ENCODE results near the gene NBPF9.
"Not testable (repeated sequence)": the region's sequence is repeated elsewhere in the genome, so short reads cannot be mapped to it uniquely, and the experiment has no call there.

NBPF9 gene

DNA sequence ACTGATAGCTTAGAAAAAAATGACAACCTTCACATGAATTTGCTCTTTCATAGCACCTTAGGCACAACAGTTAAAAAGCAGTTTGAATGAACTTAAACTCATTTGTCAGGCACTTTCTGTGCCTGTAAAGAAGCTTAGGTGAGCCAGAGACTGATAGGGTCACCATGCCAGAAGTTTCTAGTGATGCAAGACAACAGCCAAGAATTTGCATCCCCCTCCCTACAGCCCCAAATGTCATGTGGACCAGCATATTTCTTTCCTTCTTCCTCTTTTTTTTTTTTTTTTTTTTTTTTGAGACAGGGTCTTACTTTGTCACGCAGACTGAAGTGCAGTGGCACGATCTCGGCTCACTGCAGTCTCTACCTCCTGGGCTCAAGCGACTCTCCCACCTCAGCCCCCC, 89.8 kb downstream of the NBPF9 start:
- not testable (repeated sequence) for DNase-seq

GRCh38 chr1:149012599-149012998, 90.8 kb downstream of the NBPF9 start:
- DNase-seq: not testable (repeated sequence)

- not testable (repeated sequence) for DNase-seq
These were observed 93.6 kb downstream of the NBPF9 start for GRCh38 chr1:149009761-149010160.

- not testable (repeated sequence) for DNase-seq
These were observed 94.6 kb downstream of the NBPF9 start for GRCh38 chr1:149008769-149009168.

GRCh38 chr1:149008326-149008725, 95.0 kb downstream of the NBPF9 start:
- not testable (repeated sequence) for DNase-seq
